Peyer's patch (tissue), 4 donors: Measurements from ENCODE around the gene ADM.
A peak's percentile ranks its signal among the peaks of the same experiment; 100 is the strongest.

ENCODE experiments used
- CTCF ChIP-seq, 6 experiments: fragments of 450-650 bp in 4 of 6; fragments of 200-600 bp in 2 of 6; sonication (generic) in 1 of 6; IDR thresholded peaks; one replicate each; pipeline ENCODE4 v1.5.1; 2017 to 2019; ENCODE audit warnings: antibody characterized with exemption in 6 of 6, mild to moderate bottlenecking in 3 of 6, moderate library complexity in 1 of 6
- POLR2A ChIP-seq, 2 donors: fragments of 450-650 bp; IDR thresholded peaks; one replicate each; pipeline ENCODE4 v1.5.1; 2017; ENCODE audit warnings: antibody characterized with exemption in 2 of 2, mild to moderate bottlenecking in 2 of 2, moderate library complexity in 2 of 2

GRCh38 chr11:10304495-10305261 lies at the start of gene ADM:
- TF ChIP-seq CTCF (IDR thresholded peaks at IDR 0.05) (peak; percentile 7 to 59 (median 48)), POLR2A (IDR thresholded peaks at IDR 0.05) (peak; percentile 97)
